ENCODE measurements around the gene MCTP1. TPM values are rescaled to one million over a fixed set of nuclear protein-coding genes. Genes with fewer than 3 reads are reported as not detected.

The MCTP1 gene
- polyA plus RNA-seq, 1 donor: 4.8 TPM

DNA sequence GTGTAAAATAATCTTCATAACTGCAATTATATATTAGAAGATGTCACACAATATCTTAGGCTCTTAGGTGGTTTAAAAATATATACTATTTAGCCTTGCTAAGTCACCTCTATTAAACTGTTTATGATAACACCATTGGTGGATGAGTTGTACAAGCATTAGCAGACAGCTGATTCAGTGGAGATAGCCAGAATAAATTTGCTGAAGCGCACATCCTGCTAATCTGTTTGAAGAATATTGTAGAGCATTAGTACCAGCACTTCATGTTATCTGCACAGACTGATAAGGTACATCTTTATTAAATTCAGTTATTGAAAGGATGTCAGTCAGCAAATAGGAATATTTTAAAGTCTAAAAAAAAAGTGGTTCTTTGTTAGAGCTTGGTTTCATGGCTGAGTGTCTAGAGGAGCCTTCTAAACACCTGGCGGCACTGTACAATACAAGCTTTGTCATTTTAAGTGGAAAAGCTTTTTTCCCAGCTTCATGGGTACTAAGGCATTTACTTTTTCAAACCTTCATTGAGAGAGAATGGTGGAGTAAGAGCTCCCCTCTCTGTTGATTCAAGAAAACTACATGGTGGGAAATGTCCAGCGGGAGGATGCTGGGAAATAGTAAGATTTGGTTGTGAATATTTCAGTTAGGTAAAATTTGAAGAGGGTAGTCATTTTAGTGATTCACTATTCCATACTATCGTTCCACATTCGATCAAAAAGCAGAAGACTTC, 391.3 kb downstream of the MCTP1 start:
- Histone ChIP-seq H3K4me3 (ENCODE audit: low read length) (no peak overlapping the region), H3K9me3 (ENCODE audit: control insufficient read depth, low read depth, low read length) (no peaks in the 10 kb centered on the region), H3K27me3 (ENCODE audit: control insufficient read depth, insufficient read depth, low read length) (no peaks in the 10 kb centered on the region), H3K27ac (ENCODE audit: low read length) (no peak overlapping the region), H3K4me1 (ENCODE audit: control insufficient read depth, insufficient read depth, low read length) (no peaks in the 10 kb centered on the region), H3K36me3 (ENCODE audit: control insufficient read depth, insufficient read depth, low read length) (no peaks in the 10 kb centered on the region)
- no peak for DNase-seq
- WGBS (ENCODE audit: insufficient coverage, low lambda C conversion rate): 28% methylated on average over 3 of the region's 5 CpGs

DNA sequence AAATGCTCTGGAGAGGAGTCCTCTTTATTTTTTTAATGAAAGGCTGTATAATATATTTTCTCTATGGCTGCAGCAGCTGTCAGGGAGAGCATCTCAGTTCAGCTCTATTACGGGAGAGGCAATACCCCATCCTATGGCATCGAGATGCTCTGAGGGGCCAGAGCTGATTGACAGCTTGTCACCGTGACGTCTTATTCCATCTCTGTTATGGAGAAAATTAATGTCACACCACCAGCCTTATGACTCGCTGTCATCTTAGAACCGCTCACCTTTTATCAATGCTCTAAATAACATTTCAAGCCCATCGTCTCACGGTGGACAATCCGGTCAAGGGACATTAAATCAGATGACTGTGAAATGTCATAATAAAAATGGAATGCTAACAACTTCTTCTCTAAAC, 392.9 kb downstream of the MCTP1 start:
- Histone ChIP-seq H3K4me1 (ENCODE audit: control insufficient read depth, insufficient read depth, low read length) (no peaks in the 10 kb centered on the region), H3K9me3 (ENCODE audit: control insufficient read depth, low read depth, low read length) (no peaks in the 10 kb centered on the region), H3K27me3 (ENCODE audit: control insufficient read depth, insufficient read depth, low read length) (no peaks in the 10 kb centered on the region), H3K36me3 (ENCODE audit: control insufficient read depth, insufficient read depth, low read length) (no peaks in the 10 kb centered on the region), H3K27ac (ENCODE audit: low read length) (no peak overlapping the region), H3K4me3 (ENCODE audit: low read length) (no peak overlapping the region)
- DNase-seq: no peak
- 100% methylated on average over 1 of the region's 9 CpGs for WGBS (ENCODE audit: insufficient coverage, low lambda C conversion rate)

DNA sequence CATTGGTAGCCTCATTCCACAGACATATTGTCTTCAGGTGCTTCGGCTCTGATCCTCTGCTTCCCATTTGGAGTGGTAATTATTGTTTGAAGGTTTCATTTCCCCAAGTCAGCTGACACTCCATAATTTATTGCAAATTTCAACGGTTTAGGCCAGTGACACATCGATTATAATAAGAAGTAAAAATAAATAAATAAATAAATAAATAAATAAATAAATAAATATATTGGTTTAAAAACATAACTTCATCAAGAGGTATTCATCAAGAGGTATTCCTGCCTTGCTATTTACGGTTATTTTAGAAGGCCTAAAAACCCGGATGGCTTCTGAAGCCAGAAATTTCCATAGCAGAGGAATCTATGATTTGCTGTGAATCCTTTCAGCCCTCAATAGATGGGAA, 393.3 kb downstream of the MCTP1 start:
- H3K4me3 ChIP-seq (ENCODE audit: low read length): no peak overlapping the region
- 96% methylated on average over 4 of the region's 5 CpGs for WGBS (ENCODE audit: insufficient coverage, low lambda C conversion rate)
- H3K36me3 ChIP-seq (ENCODE audit: control insufficient read depth, insufficient read depth, low read length): no peaks in the 10 kb centered on the region
- DNase-seq: no peak
- no peak overlapping the region for H3K27ac ChIP-seq (ENCODE audit: low read length)
- H3K27me3 ChIP-seq (ENCODE audit: control insufficient read depth, insufficient read depth, low read length): no peaks in the 10 kb centered on the region
- H3K9me3 ChIP-seq (ENCODE audit: control insufficient read depth, low read depth, low read length): no peaks in the 10 kb centered on the region
- H3K4me1 ChIP-seq (ENCODE audit: control insufficient read depth, insufficient read depth, low read length): no peaks in the 10 kb centered on the region

DNA sequence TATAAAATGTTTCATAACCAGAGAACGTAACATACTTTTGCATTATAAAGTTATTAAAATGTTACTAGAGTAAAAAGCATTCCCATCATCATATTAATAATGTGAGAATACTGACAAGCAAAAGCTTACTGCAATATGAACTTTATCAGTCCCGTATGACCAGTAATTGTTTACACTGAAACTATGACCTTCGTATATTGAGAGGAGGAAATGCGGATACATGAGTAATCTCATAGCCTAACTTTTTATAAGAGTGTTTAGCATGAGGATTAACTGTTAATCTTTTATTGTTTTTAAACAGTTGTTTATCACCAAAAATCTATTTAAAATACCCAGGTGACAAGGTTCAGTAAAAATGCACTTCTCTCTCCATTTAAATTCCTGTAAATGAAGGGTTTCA, 394.0 kb downstream of the MCTP1 start:
- Histone ChIP-seq H3K36me3 (ENCODE audit: control insufficient read depth, insufficient read depth, low read length) (no peaks in the 10 kb centered on the region), H3K9me3 (ENCODE audit: control insufficient read depth, low read depth, low read length) (no peaks in the 10 kb centered on the region), H3K27ac (ENCODE audit: low read length) (no peak overlapping the region), H3K4me3 (ENCODE audit: low read length) (no peak overlapping the region), H3K4me1 (ENCODE audit: control insufficient read depth, insufficient read depth, low read length) (no peaks in the 10 kb centered on the region), H3K27me3 (ENCODE audit: control insufficient read depth, insufficient read depth, low read length) (no peaks in the 10 kb centered on the region)
- WGBS (ENCODE audit: insufficient coverage, low lambda C conversion rate): 38% methylated on average over 4 of the region's 4 CpGs
- no peak for DNase-seq

DNA sequence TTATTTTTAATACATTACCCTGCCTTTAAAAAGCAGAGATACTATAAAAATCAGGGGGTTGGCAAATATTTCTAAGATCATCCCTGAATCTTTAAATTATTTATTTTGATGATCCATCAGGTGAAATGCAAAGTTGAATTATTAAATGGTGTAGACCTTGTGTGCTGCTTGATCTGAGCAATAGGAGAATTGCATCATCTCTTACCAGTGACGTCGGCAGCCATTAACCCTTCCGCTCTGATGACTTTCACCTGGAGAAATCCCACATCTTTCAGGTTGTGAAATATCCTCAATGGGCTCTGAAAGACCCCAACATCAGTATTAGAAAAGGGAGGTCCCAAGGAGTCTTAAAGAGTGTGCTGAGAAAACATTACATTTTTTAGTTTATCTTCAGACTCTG, 396.2 kb downstream of the MCTP1 start:
- DNase-seq: no peak
- H3K36me3 ChIP-seq (ENCODE audit: control insufficient read depth, insufficient read depth, low read length): no peaks in the 10 kb centered on the region
- no peak overlapping the region for H3K27ac ChIP-seq (ENCODE audit: low read length)
- H3K4me3 ChIP-seq (ENCODE audit: low read length): no peak overlapping the region
- WGBS (ENCODE audit: insufficient coverage, low lambda C conversion rate): no CpG with 5 or more reads among the region's 3 CpGs
- H3K9me3 ChIP-seq (ENCODE audit: control insufficient read depth, low read depth, low read length): no peaks in the 10 kb centered on the region
- no peaks in the 10 kb centered on the region for H3K27me3 ChIP-seq (ENCODE audit: control insufficient read depth, insufficient read depth, low read length)
- H3K4me1 ChIP-seq (ENCODE audit: control insufficient read depth, insufficient read depth, low read length): no peaks in the 10 kb centered on the region

DNA sequence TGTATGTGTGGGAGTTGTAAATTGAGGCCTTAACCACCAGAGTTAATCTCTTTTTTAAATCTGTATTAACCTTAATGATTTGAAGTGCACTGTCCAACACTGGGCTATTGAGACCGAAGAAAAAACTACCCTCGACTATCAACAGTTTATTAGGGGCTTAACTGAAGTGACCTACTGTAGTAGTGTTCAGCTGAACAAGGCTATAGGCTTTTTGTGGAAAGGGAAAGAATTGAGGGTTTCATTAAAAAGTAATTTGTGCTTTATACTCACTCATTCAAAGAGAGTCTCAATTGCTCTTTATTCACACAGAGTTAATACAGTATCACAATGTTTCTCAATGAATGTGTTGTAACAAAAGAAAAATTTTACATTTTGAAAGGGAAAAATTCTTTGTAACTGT, 399.0 kb downstream of the MCTP1 start:
- WGBS (ENCODE audit: insufficient coverage, low lambda C conversion rate): no CpG with 5 or more reads among the region's 2 CpGs
- no peak overlapping the region for H3K27ac ChIP-seq (ENCODE audit: low read length)
- no peaks in the 10 kb centered on the region for H3K36me3 ChIP-seq (ENCODE audit: control insufficient read depth, insufficient read depth, low read length)
- no peaks in the 10 kb centered on the region for H3K4me1 ChIP-seq (ENCODE audit: control insufficient read depth, insufficient read depth, low read length)
- H3K4me3 ChIP-seq (ENCODE audit: low read length): no peak overlapping the region
- no peaks in the 10 kb centered on the region for H3K9me3 ChIP-seq (ENCODE audit: control insufficient read depth, low read depth, low read length)
- no peaks in the 10 kb centered on the region for H3K27me3 ChIP-seq (ENCODE audit: control insufficient read depth, insufficient read depth, low read length)
- no peak for DNase-seq

DNA sequence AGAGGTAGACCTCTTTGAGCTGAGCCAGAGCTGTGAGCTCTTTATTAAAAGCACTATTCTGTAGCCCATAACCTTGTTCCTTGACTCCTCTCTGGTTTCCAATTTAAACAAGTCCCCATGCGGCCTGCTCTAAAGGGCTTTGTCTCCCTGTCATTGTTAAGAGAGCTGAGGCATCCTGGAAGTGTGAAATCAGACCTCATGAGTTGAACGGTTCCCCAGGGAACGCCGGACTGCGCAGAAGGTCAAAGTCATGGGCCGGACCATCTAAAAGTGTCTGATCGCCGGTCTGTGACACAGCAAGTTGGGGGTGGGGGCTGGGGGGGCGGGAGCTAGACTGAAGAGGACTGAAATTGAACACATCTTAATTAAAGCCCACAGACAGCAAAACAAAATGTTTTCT, 400.6 kb downstream of the MCTP1 start:
- H3K27ac ChIP-seq (ENCODE audit: low read length): no peak overlapping the region
- 80% methylated on average over 1 of the region's 9 CpGs for WGBS (ENCODE audit: insufficient coverage, low lambda C conversion rate)
- no peaks in the 10 kb centered on the region for H3K9me3 ChIP-seq (ENCODE audit: control insufficient read depth, low read depth, low read length)
- H3K4me3 ChIP-seq (ENCODE audit: low read length): no peak overlapping the region
- DNase-seq: no peak
- no peaks in the 10 kb centered on the region for H3K27me3 ChIP-seq (ENCODE audit: control insufficient read depth, insufficient read depth, low read length)
- no peaks in the 10 kb centered on the region for H3K4me1 ChIP-seq (ENCODE audit: control insufficient read depth, insufficient read depth, low read length)
- no peaks in the 10 kb centered on the region for H3K36me3 ChIP-seq (ENCODE audit: control insufficient read depth, insufficient read depth, low read length)

DNA sequence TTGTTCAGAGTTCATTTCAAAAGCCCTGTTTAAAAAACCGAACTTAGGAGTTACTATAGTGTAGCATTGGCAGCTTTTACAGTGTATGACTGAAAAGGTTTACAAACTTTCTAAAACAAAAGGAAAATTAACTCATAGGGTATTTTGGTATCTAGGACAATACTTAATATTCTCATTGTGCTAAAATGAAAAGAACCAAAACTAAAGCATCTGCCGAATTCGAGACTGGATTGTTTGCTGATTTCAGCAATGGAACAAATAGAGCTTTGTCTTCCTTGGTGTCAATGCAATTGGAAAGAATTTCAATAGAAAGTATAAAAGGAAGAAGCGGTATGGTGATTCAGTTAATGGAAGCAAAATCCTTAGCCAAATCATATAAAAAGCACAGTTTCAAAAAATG, 412.4 kb downstream of the MCTP1 start:
- no peaks in the 10 kb centered on the region for H3K4me1 ChIP-seq (ENCODE audit: control insufficient read depth, insufficient read depth, low read length)
- 89% methylated on average over 3 of the region's 4 CpGs for WGBS (ENCODE audit: insufficient coverage, low lambda C conversion rate)
- no peak for DNase-seq

DNA sequence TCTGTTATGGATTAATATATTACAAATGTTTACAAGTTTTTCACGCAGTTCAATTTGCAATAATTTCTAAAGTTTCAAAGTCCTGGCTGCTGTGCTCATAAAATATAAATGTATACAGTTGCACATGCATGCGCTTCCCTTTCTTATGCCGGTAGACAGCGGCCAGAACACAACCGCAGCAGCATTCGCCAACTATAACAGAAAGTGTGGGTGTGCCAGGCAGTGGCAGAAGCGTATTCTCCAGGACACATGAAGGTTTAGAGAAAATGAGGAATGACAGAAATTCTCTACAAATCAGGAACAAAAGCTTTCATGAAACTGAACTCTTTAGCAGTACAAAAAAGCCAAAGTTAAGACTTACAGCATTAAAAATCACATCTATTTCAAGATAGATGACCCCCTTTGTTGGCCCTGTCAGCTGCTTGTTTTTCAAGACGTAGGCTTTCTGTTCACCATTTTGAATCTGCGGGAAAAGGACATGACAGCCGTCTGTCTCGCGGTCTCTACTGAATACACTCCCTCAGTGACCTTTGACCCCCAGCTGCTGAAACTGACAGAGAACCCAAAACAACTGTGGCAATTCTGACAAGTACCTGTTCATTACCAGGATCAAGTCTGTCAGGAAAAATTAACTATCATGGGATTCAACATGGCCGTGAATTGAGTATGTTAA, 414.2 kb downstream of the MCTP1 start:
- Histone ChIP-seq H3K36me3 (ENCODE audit: control insufficient read depth, insufficient read depth, low read length) (no peaks in the 10 kb centered on the region), H3K27ac (ENCODE audit: low read length) (no peak overlapping the region), H3K27me3 (ENCODE audit: control insufficient read depth, insufficient read depth, low read length) (no peaks in the 10 kb centered on the region), H3K9me3 (ENCODE audit: control insufficient read depth, low read depth, low read length) (no peaks in the 10 kb centered on the region), H3K4me3 (ENCODE audit: low read length) (no peak overlapping the region), H3K4me1 (ENCODE audit: control insufficient read depth, insufficient read depth, low read length) (no peaks in the 10 kb centered on the region)
- 100% methylated on average over 1 of the region's 13 CpGs for WGBS (ENCODE audit: insufficient coverage, low lambda C conversion rate)
- no peak for DNase-seq

More for the DNA sequence above, 412.4 kb downstream of the MCTP1 start:
- no peaks in the 10 kb centered on the region for H3K36me3 ChIP-seq (ENCODE audit: control insufficient read depth, insufficient read depth, low read length)
- no peaks in the 10 kb centered on the region for H3K27me3 ChIP-seq (ENCODE audit: control insufficient read depth, insufficient read depth, low read length)
- H3K4me3 ChIP-seq (ENCODE audit: low read length): no peak overlapping the region
- no peaks in the 10 kb centered on the region for H3K9me3 ChIP-seq (ENCODE audit: control insufficient read depth, low read depth, low read length)
- no peak overlapping the region for H3K27ac ChIP-seq (ENCODE audit: low read length)

DNA sequence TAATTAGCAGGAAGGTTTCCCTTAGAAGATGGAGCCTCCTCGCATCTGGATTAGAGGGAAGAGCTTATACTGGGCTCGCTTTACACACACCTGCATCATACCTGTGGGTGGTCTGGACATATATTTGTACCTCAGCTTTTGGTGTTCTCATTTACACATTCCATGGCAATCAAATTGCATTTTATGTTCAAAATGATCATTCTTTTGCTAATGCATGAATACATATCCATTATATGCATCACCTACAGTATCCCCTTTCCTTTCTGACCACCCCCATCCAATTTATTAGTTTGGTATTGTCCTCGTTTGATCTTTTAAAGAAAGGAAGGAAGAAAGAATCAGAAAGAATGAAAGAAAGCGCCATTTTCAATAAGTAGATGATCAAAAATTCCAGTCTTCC, 415.0 kb downstream of the MCTP1 start:
- no peak overlapping the region for H3K27ac ChIP-seq (ENCODE audit: low read length)
- no peaks in the 10 kb centered on the region for H3K36me3 ChIP-seq (ENCODE audit: control insufficient read depth, insufficient read depth, low read length)
- H3K4me3 ChIP-seq (ENCODE audit: low read length): no peak overlapping the region
- H3K27me3 ChIP-seq (ENCODE audit: control insufficient read depth, insufficient read depth, low read length): no peaks in the 10 kb centered on the region
- no peaks in the 10 kb centered on the region for H3K4me1 ChIP-seq (ENCODE audit: control insufficient read depth, insufficient read depth, low read length)
- DNase-seq: no peak
- 87% methylated on average over 2 of the region's 4 CpGs for WGBS (ENCODE audit: insufficient coverage, low lambda C conversion rate)
- no peaks in the 10 kb centered on the region for H3K9me3 ChIP-seq (ENCODE audit: control insufficient read depth, low read depth, low read length)

DNA sequence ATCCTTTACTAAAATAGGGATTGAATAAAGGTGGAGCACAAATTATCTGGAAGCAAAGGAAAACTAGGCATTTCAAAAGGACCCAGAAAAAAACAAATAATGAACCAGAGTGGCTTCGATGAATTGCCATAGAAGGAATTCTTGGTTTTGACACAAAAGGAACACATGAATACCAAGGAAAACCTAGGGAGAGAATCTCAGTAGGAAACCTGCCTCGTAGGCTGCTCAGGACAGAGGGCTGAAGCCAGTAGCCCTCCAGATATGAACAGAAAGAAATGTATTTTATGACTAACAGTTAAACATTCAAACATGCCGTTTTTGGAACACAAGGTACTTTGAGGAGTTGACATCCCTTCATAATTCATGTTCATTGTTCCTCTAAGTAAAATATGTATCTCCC, 420.9 kb downstream of the MCTP1 start:
- 77% methylated on average over 2 of the region's 3 CpGs for WGBS (ENCODE audit: insufficient coverage, low lambda C conversion rate)
- DNase-seq: no peak
- Histone ChIP-seq H3K4me1 (ENCODE audit: control insufficient read depth, insufficient read depth, low read length) (no peaks in the 10 kb centered on the region), H3K9me3 (ENCODE audit: control insufficient read depth, low read depth, low read length) (no peaks in the 10 kb centered on the region), H3K27ac (ENCODE audit: low read length) (no peak overlapping the region), H3K36me3 (ENCODE audit: control insufficient read depth, insufficient read depth, low read length) (no peaks in the 10 kb centered on the region), H3K27me3 (ENCODE audit: control insufficient read depth, insufficient read depth, low read length) (no peaks in the 10 kb centered on the region), H3K4me3 (ENCODE audit: low read length) (no peak overlapping the region)

All from large intestine (tissue), 3 donors.